Mesodermal cell (in vitro differentiated cells): ENCODE results near the gene FUS.

Source experiments
- H3K27ac ChIP-seq: 2 replicates; pipeline ENCODE4 v1.7.0; 2013; ENCODE audit warnings: mild to moderate bottlenecking, low read depth, low read length, moderate library complexity; ENCODE audit not compliant: severe bottlenecking
- H3K36me3 ChIP-seq: 2 replicates; pipeline ENCODE4 v1.7.1; 2013; ENCODE audit warnings: mild to moderate bottlenecking, low read length, moderate library complexity; ENCODE audit not compliant: control insufficient read depth, insufficient read depth
- H3K4me1 ChIP-seq: one replicate; pipeline ENCODE4 v1.7.1; 2013; ENCODE audit warnings: mild to moderate bottlenecking, low read length; ENCODE audit not compliant: insufficient read depth, control insufficient read depth, poor library complexity, severe bottlenecking
- H3K4me3 ChIP-seq: 2 replicates; pipeline ENCODE4 v1.7.0; 2013; ENCODE audit warnings: low read length, control low read depth, mild to moderate bottlenecking; ENCODE audit not compliant: insufficient read depth, poor library complexity, severe bottlenecking; ENCODE audit errors: extremely low read depth
- H3K9me3 ChIP-seq: 2 replicates; pipeline ENCODE4 v1.7.1; 2013; ENCODE audit warnings: mild to moderate bottlenecking, low read length, moderate library complexity; ENCODE audit not compliant: control insufficient read depth
- WGBS, 2 experiments: methylation state at CpG; one replicate each; pipeline ENCODE4 v1.1.5; 2013; ENCODE audit warnings: missing lambda C conversion rate in 2 of 2; ENCODE audit not compliant: insufficient coverage in 2 of 2; 5-methylcytosine and 5-hydroxymethylcytosine counted together

The FUS gene

GRCh38 chr16:31224092-31224955 lies 44.4 kb downstream of the FUS start:
- Histone ChIP-seq H3K9me3 (no peaks in the 10 kb centered on the region), H3K36me3 (no peaks in the 10 kb centered on the region), H3K4me1 (no peaks in the 10 kb centered on the region), H3K4me3 (no peak overlapping the region), H3K27ac (no peak overlapping the region)
- 96% methylated on average over 69 to 75 of the region's 80 CpGs for WGBS, 2 experiments

- Histone ChIP-seq H3K4me1 (no peaks in the 10 kb centered on the region), H3K36me3 (no peaks in the 10 kb centered on the region), H3K9me3 (no peaks in the 10 kb centered on the region), H3K27ac (no peak overlapping the region), H3K4me3 (no peak overlapping the region)
- 86 to 90% methylated on average over 1 to 2 of the region's 3 CpGs for WGBS, 2 experiments
These were observed 45.3 kb downstream of the FUS start for GRCh38 chr16:31225193-31225592.

GRCh38 chr16:31228206-31228605 lies 48.3 kb downstream of the FUS start:
- 67 to 89% methylated on average over 1 of the region's 4 CpGs for whole genome bisulfite sequencing, 2 experiments

GRCh38 chr16:31229501-31229900 lies 49.6 kb downstream of the FUS start:
- Histone ChIP-seq H3K9me3 (no peaks in the 10 kb centered on the region), H3K36me3 (no peaks in the 10 kb centered on the region), H3K27ac (no peak overlapping the region), H3K4me3 (no peak overlapping the region), H3K4me1 (no peaks in the 10 kb centered on the region)
- 84 to 94% methylated on average over 8 of the region's 10 CpGs for WGBS, 2 experiments

More at GRCh38 chr16:31228206-31228605, 48.3 kb downstream of the FUS start:
- H3K36me3 ChIP-seq, result no peaks in the 10 kb centered on the region
- no peak overlapping the region for H3K27ac ChIP-seq
- no peak overlapping the region for H3K4me3 ChIP-seq
- H3K9me3 ChIP-seq, result no peaks in the 10 kb centered on the region
- H3K4me1 ChIP-seq, result no peaks in the 10 kb centered on the region

- no peak overlapping the region for H3K4me3 ChIP-seq
- no peaks in the 10 kb centered on the region for H3K36me3 ChIP-seq
- H3K4me1 ChIP-seq, result no peaks in the 10 kb centered on the region
- WGBS, 2 experiments, result 86 to 95% methylated on average over 3 of the region's 4 CpGs
- H3K27ac ChIP-seq, result no peak overlapping the region
- no peaks in the 10 kb centered on the region for H3K9me3 ChIP-seq
These were observed 58.1 kb downstream of the FUS start for GRCh38 chr16:31238041-31238440.
